Colonic mucosa (tissue), 4 donors: Measurements from ENCODE around the gene STAT1. TPM values are rescaled to one million over a fixed set of nuclear protein-coding genes. Genes with fewer than 3 reads are reported as not detected.

Source experiments
- DNase-seq: peaks from one replicate; pipeline ENCODE4 v3.0.0-alpha.2; 2020
- H3K27ac ChIP-seq: fragments of 200-600 bp; one replicate; pipeline ENCODE4 v1.8.0; 2021
- H3K27me3 ChIP-seq: fragments of 200-600 bp; one replicate; pipeline ENCODE4 v1.8.0; 2021
- H3K36me3 ChIP-seq: fragments of 200-600 bp; one replicate; pipeline ENCODE4 v1.8.0; 2021
- H3K4me1 ChIP-seq: fragments of 200-600 bp; one replicate; pipeline ENCODE4 v1.8.0; 2021; ENCODE audit warnings: mild to moderate bottlenecking
- H3K4me3 ChIP-seq: fragments of 200-600 bp; one replicate; pipeline ENCODE4 v1.8.0; 2021
- H3K9ac ChIP-seq, 2 donors: one replicate each; pipeline ENCODE4 v1.7.0; 2013; ENCODE audit warnings: control low read depth in 2 of 2, low read depth in 2 of 2, low read length in 2 of 2
- H3K9me3 ChIP-seq: fragments of 200-600 bp; one replicate; pipeline ENCODE4 v1.8.0; 2021
- intact Hi-C: fragments of 100-400 bp; cut with DNase I; formaldehyde crosslinking; loops from one replicate; pipeline ENCODE4 v1.14.1; 2022
- total RNA-seq, 2 donors: library from RNA; stranded (reverse); fragmentation: NEBNext Ultra II Directional in 1 of 2; extraction: Animal tissue kit (Norgen Biotek cat#: 25700) in 1 of 2; gene quantifications; one replicate each; pipeline ENCODE4 v1.2.1, GENCODE V29; 2021
- TF ChIP-seq, protein P1 (sequence below): fragments of 200-600 bp; IDR thresholded peaks from one replicate; pipeline ENCODE4 v1.8.0; 2022; ENCODE audit warnings: antibody characterized with exemption, mild to moderate bottlenecking
- donor health status: healthy.
- donor health status: DM: no; HTN: no; CAD: no.
- donor health status: DM: no; HTN: no; CAD: no.

STAT1 gene
- total RNA-seq, 2 donors from 2014 or later = 52.7 to 58.3 TPM

DNA sequence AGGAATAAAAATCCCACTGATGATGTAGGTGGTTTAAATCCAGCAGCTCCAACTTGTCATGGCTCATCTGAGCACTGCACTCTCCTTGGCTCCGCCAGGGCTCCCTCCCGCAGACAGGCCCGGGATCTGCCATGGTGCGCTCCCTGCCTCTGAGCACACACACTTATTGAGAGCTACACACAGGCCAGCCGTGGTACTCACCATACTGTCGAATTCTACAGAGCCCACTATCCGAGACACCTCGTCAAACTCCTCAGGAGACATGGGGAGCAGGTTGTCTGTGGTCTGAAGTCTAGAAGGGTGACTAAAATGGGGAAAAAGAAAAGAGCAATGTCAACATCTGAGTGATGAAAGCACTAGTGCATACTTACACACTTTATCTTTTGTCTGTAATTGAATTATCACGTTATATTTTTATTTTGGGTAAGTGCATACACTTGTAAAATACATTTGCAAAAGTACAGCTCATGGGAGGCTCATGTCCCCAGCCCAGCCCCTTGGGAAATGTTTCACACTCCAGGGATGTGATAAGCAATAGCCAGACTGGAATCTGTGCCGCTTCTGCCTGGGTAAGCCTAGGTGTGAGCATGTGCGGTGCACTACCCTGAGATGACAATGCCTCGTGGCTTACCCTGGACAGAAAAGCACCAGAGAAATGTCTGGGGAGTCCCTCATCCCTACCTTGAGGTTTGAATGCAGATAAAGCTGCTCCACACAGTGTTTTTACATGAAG is 39.2 kb downstream of the STAT1 start:
- H3K27ac ChIP-seq = no peak overlapping the region
- peaks cover 48% of the 10 kb centered on the region for H3K36me3 ChIP-seq
- H3K4me1 ChIP-seq = no peaks in the 10 kb centered on the region
- TF ChIP-seq, protein P1, sequence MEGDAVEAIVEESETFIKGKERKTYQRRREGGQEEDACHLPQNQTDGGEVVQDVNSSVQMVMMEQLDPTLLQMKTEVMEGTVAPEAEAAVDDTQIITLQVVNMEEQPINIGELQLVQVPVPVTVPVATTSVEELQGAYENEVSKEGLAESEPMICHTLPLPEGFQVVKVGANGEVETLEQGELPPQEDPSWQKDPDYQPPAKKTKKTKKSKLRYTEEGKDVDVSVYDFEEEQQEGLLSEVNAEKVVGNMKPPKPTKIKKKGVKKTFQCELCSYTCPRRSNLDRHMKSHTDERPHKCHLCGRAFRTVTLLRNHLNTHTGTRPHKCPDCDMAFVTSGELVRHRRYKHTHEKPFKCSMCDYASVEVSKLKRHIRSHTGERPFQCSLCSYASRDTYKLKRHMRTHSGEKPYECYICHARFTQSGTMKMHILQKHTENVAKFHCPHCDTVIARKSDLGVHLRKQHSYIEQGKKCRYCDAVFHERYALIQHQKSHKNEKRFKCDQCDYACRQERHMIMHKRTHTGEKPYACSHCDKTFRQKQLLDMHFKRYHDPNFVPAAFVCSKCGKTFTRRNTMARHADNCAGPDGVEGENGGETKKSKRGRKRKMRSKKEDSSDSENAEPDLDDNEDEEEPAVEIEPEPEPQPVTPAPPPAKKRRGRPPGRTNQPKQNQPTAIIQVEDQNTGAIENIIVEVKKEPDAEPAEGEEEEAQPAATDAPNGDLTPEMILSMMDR = no peak
- no peak overlapping the region for H3K4me3 ChIP-seq
- no peak for DNase-seq
- no peaks in the 10 kb centered on the region for H3K9me3 ChIP-seq
- no peaks in the 10 kb centered on the region for H3K27me3 ChIP-seq
- H3K9ac ChIP-seq = no peak overlapping the region
- intact Hi-C loops = no loop called here

- no peak overlapping the region for H3K27ac ChIP-seq
- no peak for DNase-seq
- H3K4me1 ChIP-seq = no peaks in the 10 kb centered on the region
- H3K9me3 ChIP-seq = no peaks in the 10 kb centered on the region
- H3K36me3 ChIP-seq = peaks cover 40% of the 10 kb centered on the region
- intact Hi-C loops = no loop called here
- H3K9ac ChIP-seq = no peak overlapping the region
- no peak overlapping the region for H3K4me3 ChIP-seq
- H3K27me3 ChIP-seq = no peaks in the 10 kb centered on the region
- TF ChIP-seq, protein P1 = no peak
These were observed 40.0 kb downstream of the STAT1 start for GRCh38 chr2:190973726-190974628.

DNA sequence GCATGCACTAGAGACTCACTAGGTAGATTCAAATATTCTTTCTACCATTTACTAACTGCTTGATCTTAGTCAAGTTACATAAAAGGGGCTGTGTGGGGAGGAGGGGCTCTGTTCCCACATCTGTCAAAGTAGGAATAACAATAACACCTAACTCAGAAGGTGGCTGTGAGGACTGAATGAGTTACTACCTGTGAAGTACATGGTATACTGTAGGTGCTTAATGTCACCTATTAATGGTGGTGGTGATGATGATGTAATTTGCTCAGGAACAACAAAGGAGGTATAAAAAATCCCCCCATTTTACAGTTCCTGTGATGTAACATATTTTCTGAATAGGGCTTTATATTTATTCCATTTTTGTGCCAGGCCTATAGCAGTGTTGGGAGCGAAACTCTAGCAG is 40.7 kb downstream of the STAT1 start:
- Histone ChIP-seq H3K36me3 (peaks cover 40% of the 10 kb centered on the region), H3K9ac (no peak overlapping the region), H3K4me1 (no peaks in the 10 kb centered on the region), H3K27me3 (no peaks in the 10 kb centered on the region), H3K27ac (no peak overlapping the region), H3K4me3 (no peak overlapping the region), H3K9me3 (no peaks in the 10 kb centered on the region)
- DNase-seq = no peak
- TF ChIP-seq, protein P1 = no peak
- intact Hi-C loops = no loop called here

DNA sequence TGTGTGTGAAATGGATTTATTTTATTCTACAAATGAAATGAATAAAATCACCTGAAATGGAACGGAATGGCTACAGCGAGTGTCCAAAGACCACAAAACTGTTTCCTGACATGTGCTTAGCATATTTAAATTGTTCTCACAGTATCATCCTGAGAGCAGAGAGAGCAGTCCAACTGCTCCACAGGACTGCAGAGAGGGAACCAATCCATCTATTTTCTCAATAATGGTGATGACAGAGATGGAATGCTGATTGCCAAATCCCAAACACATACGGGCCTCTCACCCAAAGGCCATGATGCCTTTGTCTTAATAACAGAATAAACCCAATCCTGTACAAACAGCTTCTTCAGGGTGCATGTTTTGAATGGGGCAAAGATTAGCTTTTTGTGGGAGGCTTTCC is 41.1 kb downstream of the STAT1 start:
- Histone ChIP-seq H3K4me3 (no peak overlapping the region), H3K9ac (no peak overlapping the region), H3K4me1 (no peaks in the 10 kb centered on the region), H3K9me3 (no peaks in the 10 kb centered on the region), H3K27ac (no peak overlapping the region), H3K36me3 (peaks cover 40% of the 10 kb centered on the region), H3K27me3 (no peaks in the 10 kb centered on the region)
- DNase-seq = no peak
- TF ChIP-seq, protein P1 = no peak
- intact Hi-C loops = no loop called here

GRCh38 chr2:190972213-190972612 is 41.8 kb downstream of the STAT1 start:
- TF ChIP-seq, protein P1 = no peak
- no peaks in the 10 kb centered on the region for H3K27me3 ChIP-seq
- no peak overlapping the region for H3K9ac ChIP-seq
- H3K4me3 ChIP-seq = no peak overlapping the region
- H3K9me3 ChIP-seq = no peaks in the 10 kb centered on the region
- no peaks in the 10 kb centered on the region for H3K4me1 ChIP-seq
- no peak for DNase-seq
- H3K27ac ChIP-seq = no peak overlapping the region
- intact Hi-C loops = no loop called here
- peaks cover 34% of the 10 kb centered on the region for H3K36me3 ChIP-seq
